ENCODE results near the gene MEGF9. TPM values are rescaled to one million over a fixed set of nuclear protein-coding genes. Genes with fewer than 3 reads are reported as not detected.

The MEGF9 gene
- total RNA-seq, 1 experiment from 2014 or later, result 8.3 TPM

GRCh38 chr9:120718316-120718715 lies 4.0 kb upstream of the MEGF9 start:
- DNase-seq (ENCODE audit: low read depth, low spot score) (no peak), ATAC-seq (no peak)
- intact Hi-C loops (cut with micrococcal nuclease), result no loop called here
- ChIA-PET CTCF (no interaction called here), POLR2A (no interaction called here), RAD21 (ENCODE audit: low non-redundant PET in 1 of 2, low total read pairs in 2 of 2, uncharacterized antibody in 2 of 2, unreplicated experiment in 2 of 2) (no interaction called here)
- Histone ChIP-seq H3K27ac (ENCODE audit: low read depth, low read length) (no peak overlapping the region), H3K4me2 (ENCODE audit: low read length) (no peak overlapping the region), H3K27me3 (ENCODE audit: insufficient read depth, low read length) (no peaks in the 10 kb centered on the region), H3K9ac (ENCODE audit: low read length) (no peak overlapping the region), H3K4me1 (ENCODE audit: control insufficient read depth in 1 of 2, insufficient read depth in 2 of 2, low read length in 2 of 2) (peaks cover under 1 to 13% of the 10 kb centered on the region in 2 experiments; a peak in 3 of 4 replicates), H3K36me3 (ENCODE audit: control insufficient read depth in 1 of 2, insufficient read depth in 2 of 2, low read length in 2 of 2) (no peaks in the 10 kb centered on the region), H3K4me3 (replicated peaks in 1 of 2; ENCODE audit: low read depth in 1 of 2, low read length in 2 of 2) (no peak overlapping the region), H4K20me1 (ENCODE audit: insufficient read depth) (no peaks in the 10 kb centered on the region), H3K79me2 (ENCODE audit: insufficient read depth, low read length) (no peaks in the 10 kb centered on the region), H3K9me2 (ENCODE audit: insufficient read depth) (no peaks in the 10 kb centered on the region), H3K9me3 (ENCODE audit: control insufficient read depth in 1 of 2, insufficient read depth in 1 of 2, low read depth in 1 of 2, low read length in 2 of 2) (no peaks in the 10 kb centered on the region), H2AFZ (ENCODE audit: low read depth, low read length, poor library complexity, severe bottlenecking) (no peak overlapping the region)
- TF ChIP-seq MAX (IDR thresholded peaks at IDR 0.05) (no peak), YY1 (IDR thresholded peaks at IDR 0.05; ENCODE audit: extremely low read depth, insufficient replicate concordance, low read depth, low read length) (no peak)
- no TSS peak for BruUV-seq (replicated peaks)

GRCh38 chr9:120717176-120717575 lies 2.9 kb upstream of the MEGF9 start:
- Histone ChIP-seq H3K27ac (ENCODE audit: low read depth, low read length) (no peak overlapping the region), H2AFZ (ENCODE audit: low read depth, low read length, poor library complexity, severe bottlenecking) (no peak overlapping the region), H4K20me1 (ENCODE audit: insufficient read depth) (no peaks in the 10 kb centered on the region), H3K9ac (ENCODE audit: low read length) (no peak overlapping the region), H3K4me1 (ENCODE audit: control insufficient read depth in 1 of 2, insufficient read depth in 2 of 2, low read length in 2 of 2) (peaks cover 10 to 24% of the 10 kb centered on the region in 2 experiments), H3K4me2 (ENCODE audit: low read length) (no peak overlapping the region), H3K9me2 (ENCODE audit: insufficient read depth) (no peaks in the 10 kb centered on the region), H3K4me3 (replicated peaks in 1 of 2; ENCODE audit: low read depth in 1 of 2, low read length in 2 of 2) (no peak overlapping the region), H3K36me3 (ENCODE audit: control insufficient read depth in 1 of 2, insufficient read depth in 2 of 2, low read length in 2 of 2) (no peaks in the 10 kb centered on the region), H3K27me3 (ENCODE audit: insufficient read depth, low read length) (no peaks in the 10 kb centered on the region), H3K79me2 (ENCODE audit: insufficient read depth, low read length) (no peaks in the 10 kb centered on the region), H3K9me3 (ENCODE audit: control insufficient read depth in 1 of 2, insufficient read depth in 1 of 2, low read depth in 1 of 2, low read length in 2 of 2) (no peaks in the 10 kb centered on the region)
- POLR2A ChIA-PET, result no interaction called here
- intact Hi-C loops (cut with micrococcal nuclease), result no loop called here
- RAD21 ChIA-PET (ENCODE audit: low non-redundant PET in 1 of 2, low total read pairs in 2 of 2, uncharacterized antibody in 2 of 2, unreplicated experiment in 2 of 2), result no interaction called here
- CTCF ChIA-PET, result no interaction called here
- DNase-seq (ENCODE audit: low read depth, low spot score) (no peak), ATAC-seq (no peak)
- no TSS peak for BruUV-seq (replicated peaks)
- no peak for TF ChIP-seq MAX (IDR thresholded peaks at IDR 0.05)
- no peak for TF ChIP-seq CEBPB (IDR thresholded peaks at IDR 0.05; ENCODE audit: low read depth)
- TF ChIP-seq REST (IDR thresholded peaks at IDR 0.05; ENCODE audit: low read depth), result no peak
- TF ChIP-seq POLR2AphosphoS5 (IDR thresholded peaks at IDR 0.05; ENCODE audit: low read depth, low read length), result no peak
- no peak for TF ChIP-seq CTCF (IDR thresholded peaks at IDR 0.05 in 2 of 3, conservative IDR thresholded peaks at IDR 0.05 in 1 of 3; ENCODE audit: borderline replicate concordance in 1 of 3, insufficient read depth in 1 of 3, low read depth in 2 of 3, low read length in 2 of 3)
- TF ChIP-seq TCF7L2 (IDR thresholded peaks at IDR 0.05; ENCODE audit: borderline replicate concordance, extremely low read depth, insufficient read depth, insufficient read length), result no peak
- no peak for TF ChIP-seq EGR1 (IDR thresholded peaks at IDR 0.05; ENCODE audit: low read depth)
- no peak for TF ChIP-seq SRF (IDR thresholded peaks at IDR 0.05; ENCODE audit: low read depth)
